Measurements from ENCODE around the gene PON3.
A peak's percentile ranks its signal among the peaks of the same experiment; 100 is the strongest.
"Not testable (repeated sequence)": the region's sequence is repeated elsewhere in the genome, so short reads cannot be mapped to it uniquely, and the experiment has no call there.

The PON3 gene

GRCh38 chr7:95411666-95412065, 15.5 kb upstream of the PON3 start:
- no peak for DNase-seq

GRCh38 chr7:95411036-95411435, 14.9 kb upstream of the PON3 start:
- DNase-seq: no peak

- DNase-seq: no peak
These were observed 11.6 kb upstream of the PON3 start for GRCh38 chr7:95407751-95408150.

- no peak for DNase-seq
These were observed 9.6 kb upstream of the PON3 start for GRCh38 chr7:95405800-95406199.

GRCh38 chr7:95405208-95405607, 9.0 kb upstream of the PON3 start:
- no peak for DNase-seq

DNA sequence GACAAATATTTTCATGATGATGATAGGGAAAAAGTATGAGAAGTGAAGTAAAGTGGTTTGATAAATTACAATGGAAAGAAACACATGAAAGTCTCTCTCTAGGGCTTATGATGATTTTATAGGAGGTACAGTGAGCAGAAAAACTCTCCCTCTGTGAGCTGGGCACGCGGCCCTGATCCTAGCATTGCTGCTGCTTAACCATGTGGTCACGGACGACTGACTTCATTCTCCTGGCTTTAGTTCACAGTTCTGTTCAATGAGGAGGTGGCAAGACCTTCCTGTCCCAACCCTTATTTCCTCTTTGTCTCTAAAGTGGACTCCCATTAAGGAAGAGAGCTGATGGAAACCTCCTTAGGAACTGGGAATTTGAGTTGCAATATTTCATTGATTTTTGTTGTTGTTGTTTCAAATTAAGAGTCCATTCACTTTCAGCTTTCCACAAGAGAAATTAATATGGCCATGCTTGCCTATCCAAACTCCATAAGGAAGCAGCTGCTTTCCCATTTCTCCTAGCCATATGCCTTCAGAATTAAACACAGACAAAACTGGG, 8.2 kb upstream of the PON3 start:
- DNase-seq: peak; percentile 40

- no peak for DNase-seq
These were observed 2.2 kb upstream of the PON3 start for GRCh38 chr7:95398155-95398940.

GRCh38 chr7:95397381-95397780, 1.2 kb upstream of the PON3 start:
- no peak for DNase-seq

- no peak for DNase-seq
These were observed 430 bp downstream of the PON3 start for GRCh38 chr7:95395755-95396135.

- no peak for DNase-seq
These were observed 1.8 kb downstream of the PON3 start for GRCh38 chr7:95394370-95394769.

GRCh38 chr7:95391761-95392160, 4.4 kb downstream of the PON3 start:
- DNase-seq: no peak

DNA sequence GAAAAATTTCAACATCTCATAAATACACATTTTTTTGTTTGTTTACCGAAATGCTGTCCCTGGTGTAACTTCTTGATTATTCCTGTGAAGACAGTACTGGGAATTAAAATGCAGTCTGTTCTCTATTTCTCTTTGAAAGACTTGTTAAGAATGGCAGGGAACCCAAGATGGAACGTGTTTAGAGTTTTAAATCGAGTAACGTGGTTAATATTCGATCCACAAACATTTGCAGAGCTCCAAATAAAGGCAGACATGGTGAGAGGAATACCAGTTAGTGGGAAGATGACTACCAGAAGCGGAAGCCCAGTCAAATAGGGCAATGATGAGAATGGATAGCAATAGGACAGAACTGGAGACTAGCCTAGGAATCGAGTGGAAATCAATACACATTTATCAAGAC, 6.7 kb downstream of the PON3 start:
- DNase-seq: no peak

DNA sequence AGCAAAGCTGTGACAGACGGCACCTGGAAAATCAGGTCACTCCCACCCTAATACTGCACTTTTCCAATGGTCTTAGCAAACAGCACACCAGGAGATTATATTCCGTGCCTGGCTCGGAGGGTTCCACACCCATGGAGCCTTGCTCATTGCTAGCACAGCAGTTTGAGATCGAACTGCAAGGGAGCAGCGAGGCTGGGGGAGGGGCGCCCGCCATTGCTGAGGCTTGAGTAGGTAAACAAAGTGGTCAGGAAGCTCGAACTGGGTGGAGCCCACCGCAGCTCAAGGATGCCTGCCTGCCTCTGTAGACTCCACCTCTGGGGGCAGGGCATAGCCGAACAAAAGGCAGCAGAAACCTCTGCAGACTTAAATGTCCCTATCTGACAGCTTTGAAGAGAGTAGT, 16.7 kb downstream of the PON3 start:
- not testable (repeated sequence) for DNase-seq

- no peak for DNase-seq
These were observed 19.4 kb downstream of the PON3 start for GRCh38 chr7:95376632-95377400.

DNA sequence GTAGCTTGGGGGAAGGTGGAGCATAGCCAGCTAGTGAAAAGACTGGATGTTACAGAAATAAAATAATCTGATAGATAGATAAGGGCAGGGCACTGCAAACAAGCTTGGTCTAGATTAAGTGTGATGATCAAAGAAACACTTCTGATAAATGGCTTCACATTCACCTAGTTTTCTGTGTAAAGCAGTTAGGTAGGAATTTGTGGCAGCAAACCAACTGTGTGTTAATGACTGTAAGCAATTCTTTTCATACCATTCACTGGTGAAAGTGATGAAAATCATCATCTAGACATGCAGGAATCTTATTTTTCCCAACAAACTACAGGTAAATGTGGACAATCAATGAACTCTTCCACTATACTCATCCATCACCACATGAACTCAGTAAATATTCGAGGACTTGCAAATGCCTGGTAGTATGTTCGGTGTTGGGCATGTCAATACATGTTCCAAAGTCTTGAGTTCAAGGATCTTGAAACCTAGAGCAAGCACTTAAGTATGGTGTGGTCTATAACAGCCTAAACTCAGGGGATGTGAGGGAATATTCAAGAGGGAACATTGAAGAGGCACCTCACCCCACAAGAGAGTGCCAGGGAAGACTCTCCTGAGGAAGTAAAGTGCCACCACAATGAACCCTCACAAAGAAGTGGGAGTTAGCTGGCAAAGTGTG, 20.5 kb downstream of the PON3 start:
- no peak for DNase-seq

- no peak for DNase-seq
These were observed 22.9 kb downstream of the PON3 start for GRCh38 chr7:95373323-95373722.

DNA sequence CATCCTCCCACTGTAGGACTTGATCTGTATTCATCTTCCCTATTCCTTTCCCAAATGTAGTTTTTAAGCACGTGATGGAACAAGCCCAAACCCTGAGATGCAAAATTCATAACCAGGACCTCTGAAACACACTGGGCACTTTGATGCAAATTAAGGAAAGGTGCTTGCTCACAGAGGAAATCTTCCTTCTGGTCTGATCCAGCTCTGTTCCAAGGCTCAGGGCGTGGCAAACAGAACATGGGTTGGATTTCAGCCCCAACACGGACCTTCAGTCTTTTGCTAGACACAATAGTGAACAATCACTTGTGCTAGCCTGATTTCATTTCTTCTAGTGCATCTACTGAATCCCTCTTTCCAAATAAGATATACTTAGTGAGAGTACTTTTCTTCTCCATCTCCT, 27.9 kb downstream of the PON3 start:
- DNase-seq: no peak

GRCh38 chr7:95367606-95368005, 28.6 kb downstream of the PON3 start:
- no peak for DNase-seq

DNA sequence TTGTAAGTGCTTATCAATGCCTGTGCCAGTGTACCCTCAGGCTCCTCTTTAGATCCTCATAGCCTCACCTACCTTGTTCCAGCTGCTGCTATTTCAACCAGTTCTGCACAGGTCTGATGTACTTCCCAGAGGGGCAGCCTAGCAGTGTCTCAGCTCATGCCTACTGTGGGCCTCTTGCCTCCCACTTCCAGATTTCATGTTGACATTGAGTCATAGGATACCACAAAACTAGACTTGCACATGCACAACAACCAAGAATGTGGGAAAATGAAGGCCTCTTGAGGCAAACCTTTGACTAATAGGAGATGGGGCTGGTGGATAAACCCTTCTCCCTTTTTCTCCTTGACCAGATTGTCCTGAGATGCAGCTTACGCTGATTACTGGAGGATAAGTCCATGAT, 31.0 kb downstream of the PON3 start:
- DNase-seq: peak; percentile 23

DNA sequence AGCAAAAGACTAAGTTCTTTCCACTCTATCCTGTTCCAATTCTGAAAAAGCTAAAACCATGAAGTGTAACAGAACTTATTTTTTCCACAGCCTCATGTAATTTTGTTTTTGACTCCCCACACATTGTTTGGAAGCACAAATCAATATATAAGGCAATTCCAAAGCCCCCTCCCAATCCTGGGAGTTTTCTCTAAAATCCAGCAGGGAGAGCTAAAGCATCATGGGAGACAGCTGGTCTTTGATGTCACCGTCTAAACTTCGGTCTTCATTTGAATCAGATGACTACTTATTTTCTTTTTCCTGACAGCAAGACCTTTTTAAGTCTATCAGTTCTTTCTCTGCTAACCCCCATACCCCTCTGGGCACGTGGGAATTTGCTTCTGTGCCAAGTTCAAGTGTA, 38.6 kb downstream of the PON3 start:
- DNase-seq: no peak

GRCh38 chr7:95342642-95343307, 53.4 kb downstream of the PON3 start:
- DNase-seq: no peak

DNA sequence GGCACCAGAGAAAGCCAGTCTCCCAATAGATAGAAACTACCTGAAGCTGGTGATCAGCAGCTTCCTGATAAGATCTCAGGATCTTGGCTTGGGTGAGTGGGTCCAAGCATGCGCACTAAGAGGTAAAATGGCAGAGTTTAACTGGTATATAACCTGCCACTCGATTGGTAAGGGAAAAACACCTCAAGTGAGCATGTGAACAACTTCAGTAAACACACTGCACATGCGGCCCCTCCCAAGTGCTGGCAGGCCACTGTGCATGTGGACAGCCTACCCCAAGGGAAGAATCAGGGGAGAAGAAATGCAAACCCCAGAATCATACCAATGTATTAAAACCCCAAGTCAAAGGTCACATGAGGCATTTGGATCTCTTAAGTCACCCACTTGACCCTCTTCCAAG, 54.1 kb downstream of the PON3 start:
- DNase-seq: no peak

DNA sequence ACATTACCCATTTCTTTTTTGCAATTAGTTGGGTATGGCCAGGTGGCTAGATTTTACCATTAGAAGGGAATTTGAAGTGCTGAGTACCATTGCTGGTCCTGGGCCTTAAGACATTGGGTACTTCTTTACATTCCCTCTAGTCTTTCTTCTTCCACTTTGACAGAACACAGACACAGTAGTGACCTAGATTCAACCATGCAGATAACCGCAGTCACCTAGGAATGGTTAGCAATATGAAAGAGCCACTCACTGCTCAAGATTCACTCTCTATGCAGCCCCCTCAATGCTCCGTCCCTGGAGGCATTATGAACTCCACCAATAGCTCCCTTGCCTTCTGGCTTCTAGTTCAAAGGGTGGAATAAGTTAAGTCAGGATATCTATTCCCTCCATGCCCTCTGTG, 55.7 kb downstream of the PON3 start:
- DNase-seq: no peak
